Left kidney (tissue), 2 donors: ENCODE data around the gene TTYH2. TPM values are rescaled to one million over a fixed set of nuclear protein-coding genes. Genes with fewer than 3 reads are reported as not detected.

ENCODE experiments used
- DNase-seq: peaks from one replicate; pipeline ENCODE4 v3.0.0-alpha.2; 2013
- polyA plus RNA-seq: library from polyadenylated mRNA; unstranded; fragments of 120-200 nt; gene quantifications from one replicate; pipeline ENCODE4 v1.2.1, GENCODE V29; 2013; ENCODE audit not compliant: insufficient read length

Gene TTYH2
- polyA plus RNA-seq, 1 donor = 14.6 TPM

DNA sequence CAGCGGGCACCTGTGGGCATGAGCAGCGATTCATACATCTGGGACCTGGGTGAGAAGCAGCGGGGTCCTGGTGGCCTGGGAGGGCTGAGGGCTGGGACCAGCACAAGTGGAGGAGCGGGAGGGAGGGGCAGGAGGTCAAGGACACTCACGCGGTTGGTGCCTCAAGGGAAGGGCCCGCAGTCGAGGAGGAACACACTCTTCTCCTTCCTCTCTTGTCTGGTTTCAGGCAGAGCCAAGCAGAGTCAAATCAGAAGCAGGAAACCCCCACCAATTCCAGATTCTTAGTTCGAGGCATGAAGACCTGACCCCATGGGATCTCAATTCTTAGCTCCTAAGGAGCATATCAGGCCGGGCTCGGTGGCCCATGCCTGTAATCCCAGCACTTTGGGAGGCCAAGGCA lies 76.3 kb downstream of the TTYH2 start:
- DNase-seq = no peak

DNA sequence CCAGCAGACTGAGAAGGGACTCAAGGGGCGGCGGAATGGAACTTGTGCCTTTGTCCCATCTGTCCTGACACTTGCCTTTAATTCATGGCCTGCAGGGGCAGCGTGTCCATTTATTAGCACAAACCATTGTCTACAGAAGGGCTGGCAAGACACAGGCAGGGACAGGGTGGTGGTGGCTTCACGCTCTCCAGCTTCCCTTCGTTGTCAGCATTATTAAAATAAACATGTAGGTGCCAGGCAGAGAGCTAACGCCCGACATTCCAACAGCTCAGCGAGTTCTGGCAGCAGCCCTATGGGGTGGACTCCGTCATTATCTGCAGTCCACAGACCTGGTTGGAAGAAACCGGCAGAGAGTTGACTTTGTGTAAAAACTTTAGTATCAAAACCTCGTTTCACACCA lies 77.0 kb downstream of the TTYH2 start:
- no peak for DNase-seq

DNA sequence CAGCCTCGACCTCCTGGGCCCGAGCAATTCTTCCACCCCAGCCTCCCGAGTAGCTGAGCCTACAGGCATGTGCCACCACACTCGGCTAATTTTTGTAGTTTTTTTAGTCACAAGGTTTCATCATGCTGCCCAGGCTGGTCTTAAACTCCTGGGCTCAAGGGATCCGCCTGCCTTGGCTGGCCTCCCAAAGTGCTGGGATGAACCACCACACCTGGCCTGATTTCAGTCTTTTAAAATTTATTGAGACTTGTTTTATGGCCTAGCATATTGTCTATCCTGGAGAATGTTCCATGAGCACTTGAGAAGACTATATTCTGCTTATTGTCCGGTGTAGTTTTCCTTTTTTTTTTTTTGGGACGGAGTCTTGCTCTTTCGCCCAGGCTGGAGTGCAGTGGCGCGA lies 79.1 kb downstream of the TTYH2 start:
- no peak for DNase-seq

DNA sequence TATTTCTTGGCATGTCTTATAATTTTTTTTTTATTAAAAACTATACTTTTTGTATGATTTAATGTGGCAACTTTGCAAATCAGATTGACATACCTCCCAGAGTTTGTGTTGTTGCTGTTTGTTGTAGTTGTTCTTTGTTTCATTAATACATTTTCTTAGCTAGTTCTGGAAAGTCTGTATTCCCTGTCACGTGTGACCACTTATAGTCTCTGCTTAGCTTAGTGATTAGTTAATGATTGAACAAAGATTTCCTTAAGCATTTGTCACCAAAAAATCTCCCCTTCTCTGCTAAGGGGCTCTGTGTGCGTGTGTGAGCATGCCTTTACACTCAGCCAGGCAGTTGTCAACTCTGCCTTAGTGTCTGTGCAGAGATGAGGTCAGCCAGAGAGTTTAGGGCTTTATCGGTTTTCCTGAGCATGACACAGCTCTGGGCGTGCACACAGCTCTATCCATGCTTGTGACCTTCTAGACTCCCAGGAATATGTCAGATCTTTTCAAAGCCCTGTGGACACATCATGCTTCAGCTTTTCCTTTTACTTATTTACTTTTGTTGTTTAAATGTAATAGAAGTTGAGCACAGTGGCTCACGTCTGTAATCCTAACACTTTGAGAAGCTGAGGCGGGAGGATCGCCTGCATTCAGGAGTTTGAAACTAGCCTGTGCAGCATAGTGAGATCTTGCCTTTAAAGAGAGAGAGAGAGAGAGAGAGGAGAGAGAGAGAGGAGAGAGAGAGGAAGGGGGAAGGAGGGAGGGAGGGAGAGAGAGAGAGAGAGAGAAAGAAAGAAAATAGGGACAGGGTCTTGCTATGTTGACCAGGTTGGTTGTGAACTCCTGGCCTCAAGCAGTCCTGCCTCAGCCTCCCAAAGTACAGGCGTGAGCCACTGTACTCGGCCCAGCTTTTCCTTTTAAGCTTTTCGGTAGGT lies 82.5 kb downstream of the TTYH2 start:
- DNase-seq = no peak

DNA sequence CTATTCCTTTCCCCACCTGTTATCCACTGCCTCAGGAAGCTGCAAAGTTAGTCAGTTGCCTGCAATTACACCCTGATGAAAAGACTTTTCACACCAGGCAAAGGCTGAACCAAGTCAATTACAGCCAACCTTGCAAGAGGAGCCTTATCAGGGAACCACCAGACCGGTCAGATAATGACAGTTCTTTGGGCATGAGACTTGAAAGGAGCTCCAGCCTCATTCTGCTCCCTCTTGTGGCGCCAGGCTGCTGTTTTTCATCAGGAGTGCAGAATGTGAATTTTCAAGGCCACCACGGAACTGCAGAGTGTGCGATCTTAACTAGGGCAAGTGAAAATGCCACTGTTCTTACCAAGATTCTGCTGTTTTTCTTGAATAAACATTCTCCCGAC lies 83.2 kb downstream of the TTYH2 start:
- peak; percentile 57 for DNase-seq

DNA sequence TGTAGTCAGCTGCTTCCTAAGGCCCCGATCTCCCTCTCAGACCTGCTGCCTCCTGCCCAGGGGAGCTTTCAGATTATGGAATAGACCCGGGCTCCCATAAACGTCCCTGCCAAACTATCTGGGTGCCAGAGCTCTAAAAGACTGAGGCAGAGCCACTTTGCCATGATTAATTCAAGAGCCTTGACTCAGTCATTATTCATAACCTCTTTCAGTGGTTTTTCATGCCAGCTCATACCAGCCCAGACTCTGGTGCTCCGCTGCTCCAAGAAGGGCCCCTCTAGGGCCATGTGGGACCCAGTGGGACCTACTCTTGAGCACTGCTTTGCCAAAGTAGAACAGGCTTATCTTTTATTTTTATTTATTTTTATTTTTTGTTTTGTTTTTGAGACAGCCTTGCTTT lies 84.6 kb downstream of the TTYH2 start:
- no peak for DNase-seq

DNA sequence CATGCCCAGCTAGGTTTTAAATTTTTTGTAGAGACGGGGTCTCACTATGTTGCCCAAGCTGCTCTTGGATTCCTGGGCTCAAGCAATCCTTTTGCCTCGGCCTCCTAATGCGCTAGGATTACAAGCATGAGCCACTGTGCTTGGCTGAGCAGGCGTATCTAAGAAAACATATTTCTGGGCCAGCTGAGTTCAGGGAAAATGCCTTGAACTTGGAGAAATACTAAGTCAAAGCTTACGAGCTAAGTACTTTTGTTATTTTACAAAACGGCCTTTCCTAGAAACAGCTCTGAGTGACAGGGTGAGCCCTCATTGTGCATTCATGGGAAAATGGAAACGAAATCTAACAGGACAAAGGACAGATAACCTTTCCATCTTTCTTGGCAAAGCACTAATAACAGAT lies 85.4 kb downstream of the TTYH2 start:
- no peak for DNase-seq

DNA sequence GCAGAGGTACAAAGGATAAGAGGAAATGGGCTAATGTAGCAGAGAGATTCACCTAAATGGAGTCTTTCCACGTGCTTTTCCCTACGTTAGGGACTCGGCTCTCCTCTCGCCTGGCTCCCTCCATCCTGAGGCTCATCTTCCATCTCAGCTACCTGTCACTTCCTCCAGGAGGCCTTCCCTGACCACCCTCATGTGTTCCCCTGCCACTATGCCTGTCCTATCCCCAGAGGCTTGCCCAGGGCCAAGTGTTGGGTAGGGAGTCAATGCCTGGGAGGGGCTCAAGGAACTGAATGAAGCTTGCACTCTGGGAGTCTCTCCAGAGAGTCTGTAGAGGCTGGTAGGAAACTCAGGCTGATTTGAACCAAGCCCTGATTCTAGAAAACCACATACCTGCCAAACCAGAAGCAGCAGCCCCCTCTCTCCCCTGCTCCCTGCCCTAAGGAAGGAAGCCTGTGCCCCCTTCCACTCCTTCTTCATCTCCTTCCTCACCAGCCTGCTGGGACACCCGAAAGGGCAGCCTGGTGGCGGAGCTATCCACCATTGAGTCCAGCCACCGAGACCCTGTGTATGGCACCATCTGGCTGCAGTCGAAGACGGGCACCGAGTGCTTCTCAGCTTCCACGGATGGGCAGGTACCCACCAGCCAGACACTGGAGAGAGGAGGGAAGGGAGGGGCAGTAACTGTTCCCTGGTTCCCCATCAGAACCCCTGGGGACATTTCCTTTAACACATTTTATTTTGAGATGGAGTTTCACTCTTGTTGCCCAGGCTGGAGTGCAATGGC lies 86.0 kb downstream of the TTYH2 start:
- DNase-seq = no peak

DNA sequence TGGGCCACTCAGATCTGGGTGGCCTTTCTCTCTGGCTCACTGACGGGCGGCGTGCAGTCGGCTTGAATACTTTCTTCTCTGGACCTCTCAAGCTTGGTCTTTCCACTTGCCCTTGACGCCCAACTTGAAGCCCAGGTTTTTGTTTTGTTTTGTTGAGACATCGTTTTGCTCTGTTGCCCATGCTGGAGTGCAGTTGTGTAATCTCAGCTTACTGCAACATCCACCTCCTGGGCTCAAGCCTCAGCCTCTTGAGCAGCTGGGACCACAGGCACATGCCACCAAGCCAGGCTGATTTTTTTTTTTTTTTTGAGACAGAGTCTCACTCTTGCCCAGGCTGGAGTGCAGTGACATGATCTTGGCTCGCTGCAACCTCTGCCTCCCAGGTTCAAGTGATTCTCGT lies 89.9 kb downstream of the TTYH2 start:
- no peak for DNase-seq

DNA sequence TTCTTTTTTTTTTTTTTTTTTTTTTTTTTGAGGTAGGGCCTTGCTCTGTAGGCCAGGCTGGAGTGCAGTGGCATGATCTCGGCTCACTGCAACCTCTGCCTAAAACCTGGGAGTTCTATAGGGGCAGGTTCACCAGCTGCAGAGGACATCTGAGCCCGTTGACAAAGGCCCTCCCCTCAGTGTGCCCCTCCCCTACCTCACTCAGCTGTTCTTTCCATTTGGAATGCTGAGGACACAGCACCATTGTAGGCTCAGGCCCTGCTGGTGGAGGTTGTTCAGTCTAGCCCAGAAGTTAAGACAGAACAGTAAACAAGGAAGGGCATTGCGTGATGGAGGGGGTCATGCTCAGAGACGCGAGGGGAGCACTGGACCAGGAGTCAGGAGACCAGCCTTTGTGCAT lies 90.8 kb downstream of the TTYH2 start:
- DNase-seq = no peak

DNA sequence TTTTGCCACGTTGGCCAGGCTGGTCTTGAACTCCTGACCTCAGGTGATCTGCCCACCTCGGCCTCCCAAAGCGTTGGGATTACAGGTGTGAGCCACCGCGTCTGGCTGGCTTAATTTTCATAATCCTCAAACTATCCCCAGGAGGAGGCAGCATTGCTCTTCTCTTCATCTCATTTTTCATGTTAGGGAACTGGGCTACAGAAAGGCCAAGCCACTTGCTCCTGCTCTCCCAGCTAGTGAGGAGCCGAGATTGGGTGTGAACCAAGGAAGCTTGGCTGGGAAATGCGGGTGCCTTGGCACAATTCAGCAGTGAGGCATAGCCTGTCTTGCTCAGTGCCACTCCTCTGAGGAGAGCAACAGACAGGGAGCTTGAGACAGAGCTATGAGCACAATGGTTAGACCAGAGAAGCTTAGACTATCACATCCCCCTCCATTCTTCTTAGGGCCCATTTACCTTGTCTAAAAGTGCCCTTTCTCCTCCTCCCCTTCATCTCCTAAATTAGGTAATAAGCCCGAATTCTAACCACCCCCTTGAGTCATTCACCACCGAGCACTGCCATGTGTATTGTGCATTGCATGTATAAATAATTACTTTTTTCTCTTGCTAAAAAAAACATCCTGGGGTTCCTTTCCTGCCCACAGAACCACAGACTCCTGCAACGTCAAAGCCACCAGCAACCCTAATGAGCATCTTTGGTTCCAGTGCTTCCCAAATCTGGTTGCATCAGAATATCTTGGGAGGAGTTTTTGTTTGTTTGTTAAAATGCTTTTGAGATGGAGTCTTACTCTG lies 92.7 kb downstream of the TTYH2 start:
- no peak for DNase-seq

DNA sequence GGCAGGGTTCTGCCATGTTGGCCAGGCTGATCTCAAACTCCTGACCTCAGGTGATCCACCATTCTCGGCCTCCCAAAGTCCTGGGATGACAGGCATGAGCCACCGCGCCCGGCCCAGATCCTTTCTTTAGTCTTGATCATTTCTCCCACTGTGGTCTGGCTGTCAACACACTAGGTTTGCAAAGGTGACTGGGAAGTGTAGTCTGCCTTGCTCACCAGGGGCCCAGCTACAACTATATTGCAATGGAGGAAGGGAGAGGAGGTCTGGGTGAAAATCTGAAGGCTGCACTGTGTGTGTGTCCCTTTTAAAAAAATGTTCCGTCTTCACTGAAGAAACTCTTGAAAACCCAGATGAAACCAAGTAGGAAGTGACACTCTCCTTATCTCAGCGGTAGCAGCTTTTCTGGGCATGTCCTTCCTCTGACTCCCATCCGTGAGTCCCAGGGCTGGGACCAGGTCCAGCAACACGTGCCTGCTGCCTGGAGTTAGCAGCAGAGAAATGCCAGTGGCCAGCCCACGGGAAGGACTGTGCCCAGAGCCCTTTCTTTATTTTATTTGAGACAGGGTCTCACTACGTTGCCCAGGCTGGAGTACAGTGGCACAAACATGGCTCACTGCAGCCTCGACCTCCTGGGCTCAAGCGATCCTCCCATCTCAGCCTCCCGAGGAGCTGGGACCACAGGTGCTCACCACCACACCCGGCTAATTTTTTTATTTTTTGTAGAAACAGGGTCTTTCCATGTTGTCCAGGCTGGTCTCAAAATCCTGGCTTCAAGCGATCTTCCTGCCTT lies 94.8 kb downstream of the TTYH2 start:
- no peak for DNase-seq

DNA sequence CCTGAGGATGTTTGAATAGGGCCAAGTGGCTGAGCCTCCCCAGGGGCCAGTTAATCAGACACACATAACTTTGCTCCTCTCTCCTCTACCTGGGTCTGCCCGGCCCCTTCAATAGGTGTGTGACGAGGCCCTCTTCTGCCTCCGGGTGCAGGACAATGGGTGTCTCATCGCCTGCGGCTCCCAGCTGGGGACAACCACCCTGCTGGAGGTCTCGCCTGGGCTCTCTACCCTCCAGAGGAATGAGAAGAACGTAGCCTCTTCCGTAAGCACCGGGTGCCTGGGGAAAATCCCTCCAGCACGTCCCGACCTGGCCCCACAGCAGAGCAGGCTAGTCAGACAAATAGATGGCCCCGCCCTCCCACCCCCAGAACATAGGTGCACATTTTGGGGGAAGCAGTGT lies 96.5 kb downstream of the TTYH2 start:
- DNase-seq = no peak

Other genes with a start within 250 kb of the TTYH2 start
- gene RPL38, start 9.9 kb upstream of the TTYH2 start, polyA plus RNA-seq = 991 TPM
- gene DNAI2, start 60.7 kb downstream of the TTYH2 start, polyA plus RNA-seq = 0.12 TPM
- gene KIF19, start 112.7 kb downstream of the TTYH2 start, polyA plus RNA-seq = 0.86 TPM
- 0.13 TPM for gene BTBD17, start 148.3 kb downstream of the TTYH2 start, polyA plus RNA-seq
- gene GPR142, start 153.9 kb downstream of the TTYH2 start, polyA plus RNA-seq = 0.25 TPM
- gene GPRC5C, start 218.5 kb downstream of the TTYH2 start, polyA plus RNA-seq = 80.8 TPM